ENCODE measurements around the gene APOM.

The APOM gene

DNA sequence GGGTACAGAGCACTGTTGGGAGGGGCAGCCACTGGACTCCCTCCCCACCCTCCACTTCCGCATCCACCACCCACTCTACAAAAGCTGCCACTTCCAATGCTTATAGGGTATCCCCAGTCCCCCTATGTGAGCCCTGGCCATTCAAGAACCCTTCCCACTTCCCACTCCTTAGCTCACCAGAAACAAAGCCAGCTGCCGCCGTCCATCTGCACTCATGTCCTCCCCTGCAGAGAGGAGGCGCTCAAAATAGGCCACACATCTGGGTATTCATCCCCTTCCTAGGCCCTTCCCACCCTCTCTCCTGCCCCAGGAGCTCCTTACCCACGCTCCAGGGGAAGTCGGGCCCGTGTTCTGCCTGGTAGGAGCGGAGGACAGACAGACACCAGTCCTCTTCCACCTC is 31.6 kb downstream of the APOM start:
- Histone ChIP-seq H3K27me3 (ENCODE audit: insufficient read depth, low read depth, severe bottlenecking) (no peaks in the 10 kb centered on the region), H3K4me3 (ENCODE audit: low read depth, low read length) (no peak overlapping the region), H3K9me3 (ENCODE audit: severe bottlenecking) (no peaks in the 10 kb centered on the region), H3K27ac (no peak overlapping the region), H3K36me3 (peaks cover 69% of the 10 kb centered on the region)
- DNase-seq = no peak
- no peak for TF ChIP-seq CTCF (IDR thresholded peaks at IDR 0.05; ENCODE audit: low read depth, low read length)

GRCh38 chr6:31687860-31688693 is 32.4 kb downstream of the APOM start:
- Histone ChIP-seq H3K27ac (no peak overlapping the region), H3K9me3 (ENCODE audit: severe bottlenecking) (no peaks in the 10 kb centered on the region), H3K4me3 (ENCODE audit: low read depth, low read length) (no peak overlapping the region), H3K36me3 (peaks cover 72% of the 10 kb centered on the region), H3K27me3 (ENCODE audit: insufficient read depth, low read depth, severe bottlenecking) (no peaks in the 10 kb centered on the region)
- DNase-seq = no peak
- TF ChIP-seq CTCF (IDR thresholded peaks at IDR 0.05; ENCODE audit: low read depth, low read length) = no peak

DNA sequence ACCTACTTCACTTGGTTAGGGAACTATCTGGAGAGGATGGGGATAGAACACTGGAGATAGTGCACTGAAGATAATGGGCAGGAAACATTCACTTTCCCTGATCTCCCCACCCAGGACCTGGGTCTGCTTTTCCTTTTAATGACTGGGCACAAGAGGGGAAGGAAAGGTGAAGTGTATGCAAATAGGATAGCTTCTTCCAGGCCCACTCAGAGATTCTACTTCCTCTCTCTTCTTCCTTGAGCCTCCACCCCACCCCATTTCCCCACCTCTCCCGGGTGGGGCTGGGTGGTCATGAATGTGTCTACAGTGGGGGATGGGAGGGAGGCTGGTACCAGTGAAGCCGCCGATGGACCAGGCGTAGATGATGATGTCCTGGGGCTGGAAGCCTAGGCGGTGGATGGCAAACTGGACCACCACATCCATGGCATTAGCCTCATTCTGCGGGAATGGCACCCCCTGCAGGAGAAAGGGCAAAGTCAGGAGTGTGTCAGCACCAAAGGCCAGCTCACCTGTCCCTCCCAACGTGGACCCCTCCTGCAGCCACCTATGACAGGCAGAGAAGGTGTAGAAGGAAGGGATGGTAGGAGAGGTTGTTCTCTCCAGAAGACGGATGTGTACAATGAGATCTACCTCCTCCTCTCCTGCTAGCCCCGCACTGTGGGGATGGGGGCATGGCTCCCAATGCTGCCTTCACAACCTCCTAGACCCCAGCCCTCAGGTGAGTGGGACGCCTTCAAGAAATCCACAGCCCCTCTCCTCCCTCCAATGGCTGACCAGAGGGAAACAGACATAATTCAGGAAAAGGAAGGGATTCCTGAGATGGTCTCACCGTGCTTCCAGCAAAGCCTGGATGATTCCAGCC is 33.8 kb downstream of the APOM start:
- Histone ChIP-seq H3K4me3 (ENCODE audit: low read depth, low read length) (no peak overlapping the region), H3K36me3 (peaks cover 79% of the 10 kb centered on the region)

GRCh38 chr6:31690231-31691077 is 34.8 kb downstream of the APOM start:
- H3K9me3 ChIP-seq (ENCODE audit: severe bottlenecking) = no peaks in the 10 kb centered on the region
- DNase-seq = no peak
- H3K36me3 ChIP-seq = peaks cover 82% of the 10 kb centered on the region
- no peak overlapping the region for H3K27ac ChIP-seq
- no peak for TF ChIP-seq CTCF (IDR thresholded peaks at IDR 0.05; ENCODE audit: low read depth, low read length)
- H3K27me3 ChIP-seq (ENCODE audit: insufficient read depth, low read depth, severe bottlenecking) = no peaks in the 10 kb centered on the region
- H3K4me3 ChIP-seq (ENCODE audit: low read depth, low read length) = no peak overlapping the region

More for the DNA sequence above, 33.8 kb downstream of the APOM start:
- Histone ChIP-seq H3K27ac (no peak overlapping the region), H3K27me3 (ENCODE audit: insufficient read depth, low read depth, severe bottlenecking) (no peaks in the 10 kb centered on the region), H3K9me3 (ENCODE audit: severe bottlenecking) (no peaks in the 10 kb centered on the region)
- TF ChIP-seq CTCF (IDR thresholded peaks at IDR 0.05; ENCODE audit: low read depth, low read length) = peak; percentile 83
- DNase-seq = peak; percentile 42

DNA sequence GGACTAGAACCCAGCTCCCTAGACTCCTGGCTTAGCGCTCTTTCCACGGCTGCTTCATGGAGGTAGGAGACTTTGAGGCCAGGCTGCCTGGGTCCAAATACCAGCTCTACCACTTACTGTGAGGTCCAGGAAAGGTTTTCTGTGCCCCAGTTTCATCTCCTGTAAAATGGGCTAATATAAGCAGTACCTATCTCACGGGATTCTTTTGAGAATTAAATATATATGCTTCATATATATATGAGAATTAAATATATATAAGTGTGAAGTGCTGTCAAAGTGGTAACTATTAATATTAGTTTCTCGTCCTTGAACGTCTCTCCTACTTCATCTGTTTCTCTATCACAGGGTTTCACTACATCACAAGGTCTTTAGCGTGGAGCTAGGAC is 35.4 kb downstream of the APOM start:
- no peaks in the 10 kb centered on the region for H3K27me3 ChIP-seq (ENCODE audit: insufficient read depth, low read depth, severe bottlenecking)
- H3K36me3 ChIP-seq = peaks cover 82% of the 10 kb centered on the region
- no peak overlapping the region for H3K4me3 ChIP-seq (ENCODE audit: low read depth, low read length)
- DNase-seq = no peak
- H3K9me3 ChIP-seq (ENCODE audit: severe bottlenecking) = no peaks in the 10 kb centered on the region
- no peak overlapping the region for H3K27ac ChIP-seq
- no peak for TF ChIP-seq CTCF (IDR thresholded peaks at IDR 0.05; ENCODE audit: low read depth, low read length)
